Stimulated activated memory B cell treated with anti-CD40 and anti-IgM and Interleukin-4, amounts not matched to agents 10 μg/mL and 1 μg/mL and 100 μg/mL, for 72 hours (primary cell): Measurements from ENCODE around the gene NFU1.
"Not testable (repeated sequence)": the region's sequence is repeated elsewhere in the genome, so short reads cannot be mapped to it uniquely, and the experiment has no call there.

Source experiments
- ATAC-seq: fragments of 150-1000 bp; cut with Tn5 transposase; 2 replicates; pipeline ENCODE4 v1.10.0; 2021
- H3K27ac Mint-ChIP-seq: one replicate; pipeline ENCODE4 v1.8.0; 2022; ENCODE audit warnings: mild to moderate bottlenecking, mixed read lengths
- H3K27me3 Mint-ChIP-seq: one replicate; pipeline ENCODE4 v1.8.0; 2022; ENCODE audit warnings: mixed read lengths
- H3K36me3 Mint-ChIP-seq: one replicate; pipeline ENCODE4 v1.8.0; 2022; ENCODE audit warnings: mixed read lengths
- H3K4me1 Mint-ChIP-seq: one replicate; pipeline ENCODE4 v1.8.0; 2022; ENCODE audit warnings: mixed read lengths
- H3K4me3 Mint-ChIP-seq: one replicate; pipeline ENCODE4 v1.8.0; 2022; ENCODE audit warnings: mild to moderate bottlenecking, moderate library complexity, mixed read lengths
- H3K9me3 Mint-ChIP-seq: one replicate; pipeline ENCODE4 v1.8.0; 2022; ENCODE audit warnings: mixed read lengths

NFU1 gene

GRCh38 chr2:69424419-69424818 lies 12.8 kb downstream of the NFU1 start:
- no peaks in the 10 kb centered on the region for H3K9me3 Mint-ChIP-seq
- no peak overlapping the region for H3K27ac Mint-ChIP-seq
- ATAC-seq: no peak
- H3K4me1 Mint-ChIP-seq: peaks cover 4% of the 10 kb centered on the region
- H3K4me3 Mint-ChIP-seq: no peak overlapping the region
- peaks cover 33% of the 10 kb centered on the region for H3K36me3 Mint-ChIP-seq
- no peaks in the 10 kb centered on the region for H3K27me3 Mint-ChIP-seq

GRCh38 chr2:69422198-69422597 lies 15.0 kb downstream of the NFU1 start:
- H3K36me3 Mint-ChIP-seq: peaks cover 49% of the 10 kb centered on the region
- H3K27me3 Mint-ChIP-seq: no peaks in the 10 kb centered on the region
- H3K9me3 Mint-ChIP-seq: no peaks in the 10 kb centered on the region
- H3K4me1 Mint-ChIP-seq: peaks cover 4% of the 10 kb centered on the region
- no peak overlapping the region for H3K27ac Mint-ChIP-seq
- no peak for ATAC-seq
- no peak overlapping the region for H3K4me3 Mint-ChIP-seq

GRCh38 chr2:69419111-69419510 lies 18.1 kb downstream of the NFU1 start:
- H3K36me3 Mint-ChIP-seq: peaks cover 51% of the 10 kb centered on the region
- H3K9me3 Mint-ChIP-seq, ATAC-seq, H3K27ac Mint-ChIP-seq, H3K4me3 Mint-ChIP-seq, H3K4me1 Mint-ChIP-seq, H3K27me3 Mint-ChIP-seq: not testable (repeated sequence)

GRCh38 chr2:69416147-69416546 lies 21.1 kb downstream of the NFU1 start:
- H3K4me3 Mint-ChIP-seq: no peak overlapping the region
- H3K27me3 Mint-ChIP-seq: no peaks in the 10 kb centered on the region
- no peaks in the 10 kb centered on the region for H3K9me3 Mint-ChIP-seq
- H3K27ac Mint-ChIP-seq: no peak overlapping the region
- no peak for ATAC-seq
- peaks cover 49% of the 10 kb centered on the region for H3K36me3 Mint-ChIP-seq
- H3K4me1 Mint-ChIP-seq: no peaks in the 10 kb centered on the region

GRCh38 chr2:69411120-69411519 lies 26.1 kb downstream of the NFU1 start:
- no peaks in the 10 kb centered on the region for H3K27me3 Mint-ChIP-seq
- H3K36me3 Mint-ChIP-seq: peaks cover 32% of the 10 kb centered on the region
- ATAC-seq: no peak
- H3K4me3 Mint-ChIP-seq: no peak overlapping the region
- no peaks in the 10 kb centered on the region for H3K9me3 Mint-ChIP-seq
- H3K4me1 Mint-ChIP-seq: no peaks in the 10 kb centered on the region
- no peak overlapping the region for H3K27ac Mint-ChIP-seq

GRCh38 chr2:69405306-69405705 lies 31.9 kb downstream of the NFU1 start:
- H3K9me3 Mint-ChIP-seq: no peaks in the 10 kb centered on the region
- H3K36me3 Mint-ChIP-seq: peaks cover 53% of the 10 kb centered on the region
- no peak overlapping the region for H3K27ac Mint-ChIP-seq
- no peaks in the 10 kb centered on the region for H3K4me1 Mint-ChIP-seq
- ATAC-seq: no peak
- no peaks in the 10 kb centered on the region for H3K27me3 Mint-ChIP-seq
- H3K4me3 Mint-ChIP-seq: no peak overlapping the region

- no peaks in the 10 kb centered on the region for H3K4me1 Mint-ChIP-seq
- H3K4me3 Mint-ChIP-seq: no peak overlapping the region
- H3K27ac Mint-ChIP-seq: no peak overlapping the region
- no peaks in the 10 kb centered on the region for H3K9me3 Mint-ChIP-seq
- H3K36me3 Mint-ChIP-seq: peaks cover 44% of the 10 kb centered on the region
- no peaks in the 10 kb centered on the region for H3K27me3 Mint-ChIP-seq
- no peak for ATAC-seq
These were observed 37.1 kb downstream of the NFU1 start for GRCh38 chr2:69400121-69400520.

GRCh38 chr2:69397234-69397633 lies 40.0 kb downstream of the NFU1 start:
- H3K27me3 Mint-ChIP-seq: no peaks in the 10 kb centered on the region
- H3K4me1 Mint-ChIP-seq: peaks cover 7% of the 10 kb centered on the region
- no peak overlapping the region for H3K27ac Mint-ChIP-seq
- H3K4me3 Mint-ChIP-seq: no peak overlapping the region
- no peaks in the 10 kb centered on the region for H3K9me3 Mint-ChIP-seq
- ATAC-seq: no peak
- H3K36me3 Mint-ChIP-seq: peaks cover 40% of the 10 kb centered on the region

GRCh38 chr2:69395866-69396265 lies 41.4 kb downstream of the NFU1 start:
- H3K4me1 Mint-ChIP-seq: peaks cover 7% of the 10 kb centered on the region
- no peak overlapping the region for H3K27ac Mint-ChIP-seq
- no peak for ATAC-seq

GRCh38 chr2:69393963-69394362 lies 43.3 kb downstream of the NFU1 start:
- H3K27ac Mint-ChIP-seq: no peak overlapping the region
- peaks cover 7% of the 10 kb centered on the region for H3K4me1 Mint-ChIP-seq
- H3K27me3 Mint-ChIP-seq: no peaks in the 10 kb centered on the region
- no peak overlapping the region for H3K4me3 Mint-ChIP-seq
- H3K9me3 Mint-ChIP-seq: no peaks in the 10 kb centered on the region
- ATAC-seq: peak; percentile 67
- peaks cover 30% of the 10 kb centered on the region for H3K36me3 Mint-ChIP-seq

More at GRCh38 chr2:69395866-69396265, 41.4 kb downstream of the NFU1 start:
- H3K27me3 Mint-ChIP-seq: no peaks in the 10 kb centered on the region
- H3K4me3 Mint-ChIP-seq: no peak overlapping the region
- H3K36me3 Mint-ChIP-seq: peaks cover 36% of the 10 kb centered on the region
- H3K9me3 Mint-ChIP-seq: no peaks in the 10 kb centered on the region

GRCh38 chr2:69390471-69390870 lies 46.8 kb downstream of the NFU1 start:
- no peak overlapping the region for H3K27ac Mint-ChIP-seq
- H3K36me3 Mint-ChIP-seq: peaks cover 18% of the 10 kb centered on the region
- H3K27me3 Mint-ChIP-seq: no peaks in the 10 kb centered on the region
- no peaks in the 10 kb centered on the region for H3K9me3 Mint-ChIP-seq
- no peak for ATAC-seq
- no peak overlapping the region for H3K4me3 Mint-ChIP-seq
- peaks cover 31% of the 10 kb centered on the region for H3K4me1 Mint-ChIP-seq

GRCh38 chr2:69390001-69390400 lies 47.2 kb downstream of the NFU1 start:
- Mint-ChIP-seq H3K9me3 (no peaks in the 10 kb centered on the region), H3K27me3 (no peaks in the 10 kb centered on the region), H3K4me3 (no peak overlapping the region), H3K36me3 (peaks cover 16% of the 10 kb centered on the region), H3K4me1 (peaks cover 31% of the 10 kb centered on the region), H3K27ac (no peak overlapping the region)
- no peak for ATAC-seq

- Mint-ChIP-seq H3K4me3 (no peak overlapping the region), H3K4me1 (peaks cover 28% of the 10 kb centered on the region), H3K27me3 (no peaks in the 10 kb centered on the region), H3K27ac (no peak overlapping the region), H3K9me3 (no peaks in the 10 kb centered on the region), H3K36me3 (peaks cover 9% of the 10 kb centered on the region)
- no peak for ATAC-seq
These were observed 48.0 kb downstream of the NFU1 start for GRCh38 chr2:69389271-69389670.

- peaks cover under 1% of the 10 kb centered on the region for H3K36me3 Mint-ChIP-seq
- H3K9me3 Mint-ChIP-seq: no peaks in the 10 kb centered on the region
- peak overlapping the region; percentile 85 for H3K4me3 Mint-ChIP-seq
- peaks cover 30% of the 10 kb centered on the region for H3K4me1 Mint-ChIP-seq
- peak overlapping the region; percentile 85 for H3K27ac Mint-ChIP-seq
- H3K27me3 Mint-ChIP-seq: no peaks in the 10 kb centered on the region
- ATAC-seq: no peak
These were observed 49.3 kb downstream of the NFU1 start for GRCh38 chr2:69387770-69388481.

- Mint-ChIP-seq H3K4me3 (peak within 1 kb of the TSS; percentile 85), H3K36me3 (peaks cover 9% of the 10 kb centered on the region), H3K9me3 (no peaks in the 10 kb centered on the region), H3K27ac (peak within 1 kb of the TSS; percentile 85), H3K4me1 (peaks cover 39% of the 10 kb centered on the region), H3K27me3 (no peaks in the 10 kb centered on the region)
- peak; percentile 98 for ATAC-seq
These were observed 50.2 kb downstream of the NFU1 start, which contains the start of gene GFPT1 for GRCh38 chr2:69386789-69387734. Gene GFPT1 (minus strand): TSS chr2:69387227. CDS start chr2:69387071, 156 bp downstream.
